ENCODE results near the gene RGS4. TPM values are rescaled to one million over a fixed set of nuclear protein-coding genes. Genes with fewer than 3 reads are reported as not detected.

Gene RGS4
- total RNA-seq, 1 experiment from 2014 or later: 0.23 TPM

DNA sequence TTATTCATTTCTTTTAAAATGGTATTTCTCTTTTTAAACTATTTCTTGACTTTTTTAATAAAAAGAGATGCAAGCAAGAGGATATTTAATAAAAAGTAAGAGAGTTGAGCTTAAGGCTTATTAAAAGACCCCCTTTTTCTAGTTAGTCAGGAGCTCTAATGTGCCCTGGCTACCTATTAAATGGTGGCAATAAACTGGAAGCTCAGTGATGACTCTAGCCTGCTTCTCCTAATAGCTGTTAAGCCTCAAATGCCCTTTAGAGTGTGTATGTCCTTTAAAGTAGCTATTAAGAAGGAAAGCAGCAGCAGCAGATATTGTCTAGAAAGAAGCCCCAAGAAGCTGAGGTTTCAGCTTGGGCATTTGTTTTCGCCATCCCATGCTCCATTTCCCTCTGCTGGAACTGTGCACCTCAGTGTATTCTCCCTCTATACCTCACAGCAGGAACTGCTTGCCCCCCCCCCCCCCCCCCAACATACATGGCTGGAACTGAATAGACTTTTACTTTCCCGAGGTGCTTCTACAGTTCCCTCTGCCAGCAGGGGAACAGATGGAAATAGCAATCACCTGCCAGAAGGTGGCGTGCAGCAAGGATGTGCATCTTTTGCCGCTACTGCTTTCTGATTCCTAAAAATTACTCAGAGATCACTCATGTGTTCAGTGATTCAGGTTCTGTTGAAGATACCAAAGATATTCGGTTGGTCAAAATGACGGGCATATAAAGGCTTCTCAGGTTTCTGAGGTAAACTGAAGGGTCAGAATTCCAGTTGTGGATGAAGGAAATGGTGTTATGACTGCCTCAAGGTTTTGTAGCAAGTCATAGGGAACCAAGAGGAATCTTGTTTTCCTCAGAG is 2.5 kb downstream of the RGS4 start:
- Histone ChIP-seq H3K36me3 (ENCODE audit: control insufficient read depth, insufficient read depth, low read length) (no peaks in the 10 kb centered on the region), H3K4me1 (peaks cover 3% of the 10 kb centered on the region; the same call in 1 of the 2 replicates), H3K9me3 (no peaks in the 10 kb centered on the region), H3K27me3 (replicated peaks; ENCODE audit: control insufficient read depth, insufficient read depth, low read length) (no peaks in the 10 kb centered on the region), H3K4me3 (ENCODE audit: low read depth, low read length) (no peak overlapping the region)
- ChIA-PET CTCF (interaction anchor here (0.6 to 1.5 kb wide), 6 partner anchors 104 to 245 kb away, joined by 4 to 8 read pairs (median 4); no protein-coding TSS in a partner anchor), POLR2A (no interaction called here)
- peak; percentile 67 to 69 for DNase-seq
- no peaks in the 10 kb centered on the region for H3K9me3 Mint-ChIP-seq (ENCODE audit: unreplicated experiment)
- TF ChIP-seq, protein P1, sequence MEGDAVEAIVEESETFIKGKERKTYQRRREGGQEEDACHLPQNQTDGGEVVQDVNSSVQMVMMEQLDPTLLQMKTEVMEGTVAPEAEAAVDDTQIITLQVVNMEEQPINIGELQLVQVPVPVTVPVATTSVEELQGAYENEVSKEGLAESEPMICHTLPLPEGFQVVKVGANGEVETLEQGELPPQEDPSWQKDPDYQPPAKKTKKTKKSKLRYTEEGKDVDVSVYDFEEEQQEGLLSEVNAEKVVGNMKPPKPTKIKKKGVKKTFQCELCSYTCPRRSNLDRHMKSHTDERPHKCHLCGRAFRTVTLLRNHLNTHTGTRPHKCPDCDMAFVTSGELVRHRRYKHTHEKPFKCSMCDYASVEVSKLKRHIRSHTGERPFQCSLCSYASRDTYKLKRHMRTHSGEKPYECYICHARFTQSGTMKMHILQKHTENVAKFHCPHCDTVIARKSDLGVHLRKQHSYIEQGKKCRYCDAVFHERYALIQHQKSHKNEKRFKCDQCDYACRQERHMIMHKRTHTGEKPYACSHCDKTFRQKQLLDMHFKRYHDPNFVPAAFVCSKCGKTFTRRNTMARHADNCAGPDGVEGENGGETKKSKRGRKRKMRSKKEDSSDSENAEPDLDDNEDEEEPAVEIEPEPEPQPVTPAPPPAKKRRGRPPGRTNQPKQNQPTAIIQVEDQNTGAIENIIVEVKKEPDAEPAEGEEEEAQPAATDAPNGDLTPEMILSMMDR (IDR thresholded peaks at IDR 0.05; ENCODE audit: insufficient read depth in 1 of 2, low read depth in 1 of 2, low read length in 1 of 2, severe bottlenecking in 1 of 2, unreplicated experiment in 1 of 2): peak; percentile 69 to 82
- intact Hi-C loops (cut with micrococcal nuclease; ENCODE audit: unreplicated experiment): loop anchor here (1.0 kb wide), 3 partner anchors 103 to 244 kb away; no protein-coding TSS in a partner anchor
- no peaks in the 10 kb centered on the region for H3K4me1 Mint-ChIP-seq (ENCODE audit: low read depth, unreplicated experiment)
- H3K27ac Mint-ChIP-seq (ENCODE audit: unreplicated experiment): no peak overlapping the region
- no TSS peak for BruUV-seq (replicated peaks)
- H3K27me3 Mint-ChIP-seq (ENCODE audit: insufficient read depth, unreplicated experiment): peaks cover 13% of the 10 kb centered on the region
- H3K4me3 Mint-ChIP-seq (ENCODE audit: unreplicated experiment): no peak overlapping the region
- H3K36me3 Mint-ChIP-seq (ENCODE audit: insufficient read depth, unreplicated experiment): no peaks in the 10 kb centered on the region

DNA sequence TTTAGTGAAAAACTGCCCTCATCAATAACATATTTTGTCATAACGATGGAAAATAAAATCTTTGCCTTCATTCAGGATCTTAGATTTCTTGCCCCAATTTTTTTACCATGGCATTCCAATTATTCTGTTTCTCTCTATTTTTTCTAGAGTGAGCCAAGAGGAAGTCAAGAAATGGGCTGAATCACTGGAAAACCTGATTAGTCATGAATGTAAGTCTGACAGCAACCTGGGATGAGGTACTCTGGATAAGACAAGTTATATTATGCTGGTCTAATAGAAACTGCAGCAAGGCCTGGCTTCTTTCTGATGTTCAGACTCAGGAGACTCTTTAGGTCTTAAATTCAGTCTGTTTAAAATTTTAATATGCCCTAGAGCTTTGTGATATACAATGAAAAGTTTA is 3.5 kb downstream of the RGS4 start:
- TF ChIP-seq, protein P1 (IDR thresholded peaks at IDR 0.05; ENCODE audit: insufficient read depth in 1 of 2, low read depth in 1 of 2, low read length in 1 of 2, severe bottlenecking in 1 of 2, unreplicated experiment in 1 of 2): no peak
- H3K36me3 ChIP-seq (ENCODE audit: control insufficient read depth, insufficient read depth, low read length): no peaks in the 10 kb centered on the region
- peaks cover 3% of the 10 kb centered on the region; the same call in 1 of the 2 replicates for H3K4me1 ChIP-seq
- DNase-seq: no peak
- H3K4me3 Mint-ChIP-seq (ENCODE audit: unreplicated experiment): no peak overlapping the region
- ChIA-PET POLR2A (no interaction called here), CTCF (no interaction called here)
- H3K9me3 ChIP-seq: no peaks in the 10 kb centered on the region
- H3K36me3 Mint-ChIP-seq (ENCODE audit: insufficient read depth, unreplicated experiment): no peaks in the 10 kb centered on the region
- H3K4me1 Mint-ChIP-seq (ENCODE audit: low read depth, unreplicated experiment): no peaks in the 10 kb centered on the region
- H3K27ac Mint-ChIP-seq (ENCODE audit: unreplicated experiment): no peak overlapping the region
- intact Hi-C loops (cut with micrococcal nuclease; ENCODE audit: unreplicated experiment): no loop called here
- peaks cover 13% of the 10 kb centered on the region for H3K27me3 Mint-ChIP-seq (ENCODE audit: insufficient read depth, unreplicated experiment)
- H3K9me3 Mint-ChIP-seq (ENCODE audit: unreplicated experiment): no peaks in the 10 kb centered on the region
- no TSS peak for BruUV-seq (replicated peaks)
- H3K4me3 ChIP-seq (ENCODE audit: low read depth, low read length): no peak overlapping the region
- H3K27me3 ChIP-seq (replicated peaks; ENCODE audit: control insufficient read depth, insufficient read depth, low read length): no peaks in the 10 kb centered on the region

DNA sequence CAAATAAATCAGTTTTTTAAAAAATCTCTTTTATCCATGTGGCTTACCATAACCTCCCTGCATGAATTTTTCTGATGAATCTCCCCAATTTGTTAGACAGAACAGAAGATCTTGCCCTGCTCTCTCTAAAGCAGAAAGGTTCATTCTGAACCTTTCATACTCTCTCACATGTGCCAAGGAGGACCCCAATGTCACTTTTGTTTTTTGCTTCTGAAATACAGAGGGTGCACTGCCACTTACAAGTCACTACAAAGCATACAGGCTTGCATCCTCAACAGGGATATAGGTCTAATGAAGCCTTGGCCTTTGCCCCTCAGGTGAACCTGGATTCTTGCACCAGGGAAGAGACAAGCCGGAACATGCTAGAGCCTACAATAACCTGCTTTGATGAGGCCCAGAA is 4.8 kb downstream of the RGS4 start:
- Mint-ChIP-seq H3K9me3 (ENCODE audit: unreplicated experiment) (no peaks in the 10 kb centered on the region), H3K4me3 (ENCODE audit: unreplicated experiment) (no peak overlapping the region), H3K36me3 (ENCODE audit: insufficient read depth, unreplicated experiment) (no peaks in the 10 kb centered on the region), H3K4me1 (ENCODE audit: low read depth, unreplicated experiment) (no peaks in the 10 kb centered on the region), H3K27ac (ENCODE audit: unreplicated experiment) (no peak overlapping the region), H3K27me3 (ENCODE audit: insufficient read depth, unreplicated experiment) (peaks cover 4% of the 10 kb centered on the region)
- H3K27me3 ChIP-seq (replicated peaks; ENCODE audit: control insufficient read depth, insufficient read depth, low read length): no peaks in the 10 kb centered on the region
- TF ChIP-seq, protein P1 (IDR thresholded peaks at IDR 0.05; ENCODE audit: insufficient read depth in 1 of 2, low read depth in 1 of 2, low read length in 1 of 2, severe bottlenecking in 1 of 2, unreplicated experiment in 1 of 2): no peak
- POLR2A ChIA-PET: no interaction called here
- BruUV-seq (replicated peaks): no TSS peak
- H3K9me3 ChIP-seq: no peaks in the 10 kb centered on the region
- intact Hi-C loops (cut with micrococcal nuclease; ENCODE audit: unreplicated experiment): no loop called here
- no peak for DNase-seq
- H3K36me3 ChIP-seq (ENCODE audit: control insufficient read depth, insufficient read depth, low read length): no peaks in the 10 kb centered on the region
- no peak overlapping the region for H3K4me3 ChIP-seq (ENCODE audit: low read depth, low read length)
- peaks cover 3% of the 10 kb centered on the region; the same call in 1 of the 2 replicates for H3K4me1 ChIP-seq
- CTCF ChIA-PET: no interaction called here
